Activated T-helper 2 cell treated with anti-CD3 and anti-CD28 coated beads, Interferon-gamma antibody, Interleukin-2, Interleukin-4, amounts not matched to agents 10 μg/mL and 5 μg/mL and 100 μg/mL, durations not matched to agents 14 hours and 24 hours and 36 hours (primary cell): ENCODE measurements around the gene RB1. TPM values are rescaled to one million over a fixed set of nuclear protein-coding genes. Genes with fewer than 3 reads are reported as not detected.

Experiments used
- DNase-seq: peaks from one replicate; pipeline ENCODE4 v3.0.0; 2021; ENCODE audit warnings: low spot score
- H3K27ac Mint-ChIP-seq: one replicate; pipeline ENCODE4 v1.8.0; 2021; ENCODE audit warnings: mixed read lengths
- H3K27me3 Mint-ChIP-seq: one replicate; pipeline ENCODE4 v1.8.0; 2021; ENCODE audit warnings: low read depth, mixed read lengths
- H3K36me3 Mint-ChIP-seq: one replicate; pipeline ENCODE4 v1.8.0; 2021; ENCODE audit warnings: low read depth, mixed read lengths
- H3K4me1 Mint-ChIP-seq: one replicate; pipeline ENCODE4 v1.8.0; 2021; ENCODE audit warnings: low read depth, mixed read lengths
- H3K4me3 Mint-ChIP-seq: one replicate; pipeline ENCODE4 v1.8.0; 2021; ENCODE audit warnings: low read depth, mild to moderate bottlenecking, moderate library complexity, mixed read lengths
- H3K9me3 Mint-ChIP-seq: one replicate; pipeline ENCODE4 v1.8.0; 2021; ENCODE audit warnings: mixed read lengths
- intact Hi-C: fragments of 100-400 bp; cut with micrococcal nuclease; formaldehyde crosslinking; loops from one replicate; pipeline ENCODE4 v1.15.1; 2023
- total RNA-seq: library from RNA; stranded (reverse); gene quantifications from 2 replicates; pipeline ENCODE4 v1.2.3, GENCODE V29; 2022

RB1 gene
- total RNA-seq, 1 donor from 2014 or later: 28.0 TPM

- Mint-ChIP-seq H3K9me3 (no peaks in the 10 kb centered on the region), H3K4me3 (no peak overlapping the region), H3K36me3 (peaks cover 70% of the 10 kb centered on the region), H3K27me3 (no peaks in the 10 kb centered on the region), H3K27ac (no peak overlapping the region), H3K4me1 (peaks cover 7% of the 10 kb centered on the region)
- intact Hi-C loops: no loop called here
- no peak for DNase-seq
Measured at GRCh38 chr13:48515732-48516131, 212.2 kb downstream of the RB1 start.

- H3K4me3 Mint-ChIP-seq: no peak overlapping the region
- no peak overlapping the region for H3K27ac Mint-ChIP-seq
- no peaks in the 10 kb centered on the region for H3K4me1 Mint-ChIP-seq
- H3K36me3 Mint-ChIP-seq: peaks cover 59% of the 10 kb centered on the region
- intact Hi-C loops: no loop called here
- no peaks in the 10 kb centered on the region for H3K27me3 Mint-ChIP-seq
- no peak for DNase-seq
- no peaks in the 10 kb centered on the region for H3K9me3 Mint-ChIP-seq
Measured at GRCh38 chr13:48518083-48518482, 214.5 kb downstream of the RB1 start.

DNA sequence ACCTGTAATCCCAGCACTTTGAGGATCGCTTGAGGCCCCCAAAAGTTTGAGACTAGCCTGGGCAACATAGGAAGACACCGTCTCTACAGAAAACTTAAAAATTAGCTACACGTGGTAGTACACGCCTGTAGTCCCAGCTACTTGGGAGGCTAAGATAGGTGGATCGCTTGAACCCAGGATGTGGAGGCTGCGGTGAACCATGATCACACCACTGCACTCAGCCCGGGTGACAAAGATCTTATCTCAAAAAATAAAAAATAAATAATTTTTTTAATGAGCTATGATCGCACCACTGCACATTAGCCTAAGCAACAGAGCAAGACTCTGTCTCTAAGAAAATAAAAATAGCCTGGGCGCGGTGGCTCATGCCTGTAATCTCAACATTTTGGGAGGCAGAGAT lies 222.7 kb downstream of the RB1 start:
- no peak for DNase-seq
- Mint-ChIP-seq H3K36me3 (peaks cover 10% of the 10 kb centered on the region), H3K27ac (no peak overlapping the region), H3K4me1 (peaks cover 12% of the 10 kb centered on the region), H3K4me3 (no peak overlapping the region), H3K9me3 (no peaks in the 10 kb centered on the region), H3K27me3 (peaks cover 5% of the 10 kb centered on the region)
- intact Hi-C loops: no loop called here

- DNase-seq: no peak
- peaks cover 4% of the 10 kb centered on the region for H3K36me3 Mint-ChIP-seq
- H3K4me1 Mint-ChIP-seq: peaks cover 18% of the 10 kb centered on the region
- H3K4me3 Mint-ChIP-seq: no peak overlapping the region
- intact Hi-C loops: no loop called here
- H3K27ac Mint-ChIP-seq: no peak overlapping the region
- H3K9me3 Mint-ChIP-seq: no peaks in the 10 kb centered on the region
- H3K27me3 Mint-ChIP-seq: peaks cover 5% of the 10 kb centered on the region
Measured at GRCh38 chr13:48527955-48528354, 224.4 kb downstream of the RB1 start.

DNA sequence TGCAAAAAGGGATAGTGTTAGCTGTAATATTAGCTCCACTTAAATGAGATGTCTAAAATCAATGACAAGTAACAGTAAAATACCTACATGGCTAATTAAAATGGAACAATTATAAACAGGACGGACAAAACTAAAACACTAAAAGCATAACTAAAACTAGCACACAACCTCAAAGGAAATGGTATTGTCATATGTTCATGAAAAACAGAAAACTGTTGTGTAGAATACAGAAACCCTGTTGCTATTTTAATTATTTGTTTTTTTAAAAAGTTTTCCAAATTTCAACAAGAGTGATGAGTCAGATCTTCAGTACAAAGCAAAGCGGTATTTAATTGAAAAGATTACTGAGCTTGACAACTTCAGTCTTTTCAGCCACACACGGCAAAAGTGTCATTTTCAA lies 225.2 kb downstream of the RB1 start:
- H3K4me3 Mint-ChIP-seq: no peak overlapping the region
- H3K27ac Mint-ChIP-seq: no peak overlapping the region
- H3K4me1 Mint-ChIP-seq: peaks cover 23% of the 10 kb centered on the region
- intact Hi-C loops: no loop called here
- DNase-seq: no peak
- no peaks in the 10 kb centered on the region for H3K9me3 Mint-ChIP-seq
- peaks cover 4% of the 10 kb centered on the region for H3K27me3 Mint-ChIP-seq
- peaks cover 4% of the 10 kb centered on the region for H3K36me3 Mint-ChIP-seq

DNA sequence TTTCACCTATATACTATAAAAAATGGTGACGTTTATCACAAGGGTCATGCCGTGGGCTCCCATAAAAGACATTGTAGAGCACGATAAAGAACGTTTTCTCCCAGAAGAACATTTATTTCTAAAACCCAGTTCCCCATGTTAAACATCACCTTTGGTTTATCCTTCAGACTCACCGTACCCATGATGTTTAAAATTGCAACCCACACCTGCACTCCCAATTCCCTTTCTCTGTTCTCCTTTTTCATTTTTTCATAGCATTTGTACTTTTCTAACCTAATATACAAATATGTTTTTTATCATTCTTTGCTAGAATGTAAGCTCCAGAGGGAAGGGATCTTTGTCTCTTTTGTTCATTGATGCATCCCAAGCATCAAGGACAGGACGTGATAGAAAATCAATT lies 227.3 kb downstream of the RB1 start:
- H3K9me3 Mint-ChIP-seq: peaks cover 9% of the 10 kb centered on the region
- DNase-seq: no peak
- intact Hi-C loops: no loop called here
- H3K36me3 Mint-ChIP-seq: peaks cover 9% of the 10 kb centered on the region
- peaks cover 2% of the 10 kb centered on the region for H3K27me3 Mint-ChIP-seq
- H3K4me3 Mint-ChIP-seq: peak overlapping the region; percentile 90
- H3K4me1 Mint-ChIP-seq: peaks cover 28% of the 10 kb centered on the region
- H3K27ac Mint-ChIP-seq: no peak overlapping the region

Other genes with a start within 250 kb of the RB1 start
- 56.1 and 56.3 TPM in 2 replicates for gene MED4, start 208.6 kb upstream of the RB1 start, total RNA-seq
- gene ITM2B, start 70.5 kb upstream of the RB1 start, total RNA-seq: 48.7 and 54.4 TPM in 2 replicates
- 4.5 and 5.8 TPM in 2 replicates for gene LPAR6, start 109.4 kb downstream of the RB1 start, total RNA-seq
- gene RCBTB2, start 229.3 kb downstream of the RB1 start, total RNA-seq: 2.7 and 3.4 TPM in 2 replicates